ENCODE measurements around the gene ZNF507.
A peak's percentile ranks its signal among the peaks of the same experiment; 100 is the strongest.
"Not testable (repeated sequence)": the region's sequence is repeated elsewhere in the genome, so short reads cannot be mapped to it uniquely, and the experiment has no call there.

The ZNF507 gene

GRCh38 chr19:32372726-32373517, 27.5 kb downstream of the ZNF507 start:
- no peak for DNase-seq

- no peak for DNase-seq
Measured at GRCh38 chr19:32373585-32374295, 28.3 kb downstream of the ZNF507 start.

- not testable (repeated sequence) for DNase-seq
Measured at GRCh38 chr19:32374362-32374761, 29.0 kb downstream of the ZNF507 start.

GRCh38 chr19:32377088-32377487, 31.7 kb downstream of the ZNF507 start:
- not testable (repeated sequence) for DNase-seq

GRCh38 chr19:32380269-32380668, 34.9 kb downstream of the ZNF507 start:
- DNase-seq: no peak

- no peak for DNase-seq
Measured at GRCh38 chr19:32387701-32388392, 42.4 kb downstream of the ZNF507 start.

GRCh38 chr19:32388393-32388855, 43.0 kb downstream of the ZNF507 start:
- DNase-seq: no peak

GRCh38 chr19:32392901-32393300, 47.5 kb downstream of the ZNF507 start:
- no peak for DNase-seq

- DNase-seq: no peak
Measured at GRCh38 chr19:32396046-32396652, 50.7 kb downstream of the ZNF507 start.

GRCh38 chr19:32397671-32398101, 52.3 kb downstream of the ZNF507 start:
- no peak for DNase-seq

- DNase-seq: no peak
Measured at GRCh38 chr19:32401992-32402391, 56.6 kb downstream of the ZNF507 start.

GRCh38 chr19:32403291-32403995, 58.0 kb downstream of the ZNF507 start:
- DNase-seq: no peak

- peak; percentile 21 for DNase-seq
Measured at GRCh38 chr19:32404213-32404932, 59.0 kb downstream of the ZNF507 start.

GRCh38 chr19:32404933-32405430, 59.6 kb downstream of the ZNF507 start:
- DNase-seq: no peak

- peak; percentile 98 for DNase-seq
Measured at GRCh38 chr19:32405431-32406160, 60.2 kb downstream of the ZNF507 start, which contains the start of gene DPY19L3. Gene DPY19L3, plus strand, starts transcription at chr19:32405770. Its CDS starts 2,484 bp downstream, at chr19:32408254.

- DNase-seq: peak; percentile 66
Measured at GRCh38 chr19:32406161-32407003, 61.0 kb downstream of the ZNF507 start.

GRCh38 chr19:32407004-32407992, 61.9 kb downstream of the ZNF507 start:
- no peak for DNase-seq

- DNase-seq: no peak
Measured at GRCh38 chr19:32415246-32415645, 69.8 kb downstream of the ZNF507 start.

Measured in retina (tissue), 1 donor.